Fibroblast of lung (primary cell): ENCODE measurements around the gene DOCK7.

Experiments used
- CTCF ChIP-seq, 2 donors: IDR thresholded peaks in 1 of 2; conservative IDR thresholded peaks in 1 of 2; 1 replicate in 1 of 2; 2 replicates in 1 of 2; pipeline ENCODE4 v1.5.1; 2011 to 2012; ENCODE audit warnings: low read length in 2 of 2, control low read depth in 1 of 2, inconsistent platforms in 1 of 2, low read depth in 1 of 2, mild to moderate bottlenecking in 1 of 2
- EZH2 ChIP-seq: IDR thresholded peaks from 2 replicates; pipeline ENCODE4 v1.5.1; 2012; ENCODE audit warnings: low read length, control low read depth, mild to moderate bottlenecking; ENCODE audit errors: missing control alignments

DNA sequence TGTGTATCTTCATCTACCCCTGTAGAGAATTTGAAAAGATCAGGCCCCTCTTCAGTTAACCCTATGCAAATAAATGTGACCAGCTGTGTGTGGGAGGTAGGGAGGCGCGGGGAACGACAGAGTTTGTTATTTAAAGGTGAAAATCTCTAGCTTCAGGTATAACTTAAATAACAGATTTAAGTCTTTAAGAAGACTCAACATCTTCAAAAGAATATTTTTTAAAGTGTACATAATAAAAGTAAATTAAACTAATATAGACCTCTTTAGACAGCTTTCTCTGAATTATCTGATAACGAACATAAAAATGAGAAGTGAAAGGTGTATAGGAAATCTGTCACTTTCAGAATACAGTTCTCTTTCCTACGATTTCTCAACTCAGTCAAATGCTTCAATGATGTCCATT is 74.9 kb downstream of the DOCK7 start:
- TF ChIP-seq CTCF (conservative IDR thresholded peaks at IDR 0.05 in 1 of 2, IDR thresholded peaks at IDR 0.05 in 1 of 2; ENCODE audit: low read depth in 1 of 2, low read length in 2 of 2), result no peak
- TF ChIP-seq EZH2, result no peak
